Endothelial cell of umbilical vein (primary cell): Measurements from ENCODE around the gene XYLT1. TPM values are rescaled to one million over a fixed set of nuclear protein-coding genes. Genes with fewer than 3 reads are reported as not detected.

Experiments
- BruUV-seq: library from RNA; stranded (reverse); fragments of 400-500 nt; replicated peaks from 2 replicates; lab custom pipeline; 2021; lab: Mats Ljungman, UMichigan
- CTCF ChIA-PET: fragments of 300-600, 350-600 bp; sonication (Branson Sonifier 250); formaldehyde crosslinking; loops from one replicate; lab custom pipeline; 2021; ENCODE audit warnings: antibody characterized with exemption, inconsistent platforms; lab: Charles Lee
- POLR2A ChIA-PET: fragments of 300-600, 350-600 bp; sonication (Branson Sonifier 250); formaldehyde crosslinking; loops from one replicate; lab custom pipeline; 2021; ENCODE audit warnings: antibody characterized with exemption, inconsistent platforms; lab: Charles Lee
- DNase-seq: peaks from one replicate; pipeline ENCODE4 v3.0.0-alpha.2; 2011; ENCODE audit warnings: low read depth, low spot score
- FAIRE-seq: peaks from 2 replicates; lab custom pipeline; 2011; peaks lifted over from hg19 to GRCh38; lab: Jason Lieb, UNC
- H2AFZ ChIP-seq: 2 replicates; pipeline ENCODE4 v1.6.0; 2012; ENCODE audit warnings: low read depth, low read length, control low read depth, inconsistent platforms
- H3K27ac ChIP-seq: 2 replicates; pipeline ENCODE4 v1.5.1; 2011; ENCODE audit warnings: low read depth, mild to moderate bottlenecking, control low read depth, low read length, moderate library complexity; ENCODE audit not compliant: insufficient read depth
- H3K27me3 ChIP-seq, 2 experiments: 2 replicates each; pipeline versions ENCODE4 v1.6.0 to v1.6.1; 2011; ENCODE audit warnings: low read length in 2 of 2, mixed read lengths in 1 of 2; ENCODE audit not compliant: control insufficient read depth in 2 of 2, insufficient read depth in 2 of 2
- H3K36me3 ChIP-seq, 2 experiments: 2 replicates in 1 of 2; 3 replicates in 1 of 2; pipeline ENCODE4 v1.5.1; 2011; ENCODE audit warnings: low read length in 2 of 2, mild to moderate bottlenecking in 1 of 2, moderate library complexity in 1 of 2; ENCODE audit not compliant: control insufficient read depth in 2 of 2, insufficient read depth in 2 of 2; ENCODE audit errors: extremely low read depth in 1 of 2
- H3K4me1 ChIP-seq: 3 replicates; pipeline ENCODE4 v1.5.1; 2011; ENCODE audit warnings: mild to moderate bottlenecking, low read length; ENCODE audit not compliant: control insufficient read depth, insufficient read depth; ENCODE audit errors: extremely low read depth
- H3K4me2 ChIP-seq: 2 replicates; pipeline ENCODE4 v1.6.1; 2011; ENCODE audit warnings: low read length, control low read depth, mixed read lengths; ENCODE audit not compliant: insufficient read depth
- H3K4me3 ChIP-seq, 3 experiments: fragments of 200-600 bp in 1 of 3; sonication (generic), shearing (Covaris generic) in 1 of 3; replicated peaks in 1 of 3; 2 replicates each; pipeline ENCODE4 v1.5.1; 2011 to 2016; ENCODE audit warnings: control low read depth in 3 of 3, low read length in 3 of 3, mild to moderate bottlenecking in 2 of 3, inconsistent platforms in 1 of 3, low read depth in 1 of 3, moderate library complexity in 1 of 3; ENCODE audit not compliant: insufficient read depth in 1 of 3
- H3K79me2 ChIP-seq: 2 replicates; pipeline ENCODE4 v1.6.0; 2012; ENCODE audit warnings: low read length, inconsistent platforms; ENCODE audit not compliant: control insufficient read depth, insufficient read depth
- H3K9ac ChIP-seq: replicated peaks from 2 replicates; pipeline ENCODE3; 2011; ENCODE audit warnings: low read length, control low read depth; ENCODE audit not compliant: insufficient read depth; ENCODE audit errors: extremely low read depth
- H3K9me1 ChIP-seq: replicated peaks from 3 replicates; pipeline ENCODE4 v1.6.0; 2011; ENCODE audit warnings: mild to moderate bottlenecking, low read length; ENCODE audit not compliant: control insufficient read depth, insufficient read depth; ENCODE audit errors: extremely low read depth
- H3K9me3 ChIP-seq: replicated peaks from 2 replicates; pipeline ENCODE4 v1.5.1; 2012; ENCODE audit warnings: low read length, inconsistent platforms; ENCODE audit not compliant: control insufficient read depth, insufficient read depth
- H4K20me1 ChIP-seq: replicated peaks from 2 replicates; pipeline ENCODE3; 2011; ENCODE audit warnings: mild to moderate bottlenecking, low read length; ENCODE audit not compliant: control insufficient read depth, insufficient read depth; ENCODE audit errors: extremely low read depth
- EZH2 ChIP-seq: IDR thresholded peaks from 2 replicates; pipeline ENCODE4 v1.6.1; 2012; ENCODE audit warnings: borderline replicate concordance, low read depth, mild to moderate bottlenecking, moderate library complexity, low read length, inconsistent platforms; ENCODE audit not compliant: severe bottlenecking
- FOS ChIP-seq: IDR thresholded peaks from 2 replicates; pipeline ENCODE4 v1.6.1; 2011; ENCODE audit warnings: mild to moderate bottlenecking, low read length, moderate library complexity, borderline replicate concordance; ENCODE audit not compliant: insufficient read depth
- GATA2 ChIP-seq: IDR thresholded peaks from 2 replicates; pipeline ENCODE4 v1.7.0; 2011; ENCODE audit warnings: low read depth, mild to moderate bottlenecking, moderate library complexity, mixed read lengths, low read length; ENCODE audit not compliant: insufficient read length, insufficient read depth
- JUN ChIP-seq: IDR thresholded peaks from 2 replicates; pipeline ENCODE4 v1.6.1; 2011; ENCODE audit warnings: borderline replicate concordance, low read depth; ENCODE audit not compliant: insufficient read length, insufficient read depth
- MYC ChIP-seq: IDR thresholded peaks from one replicate; pipeline ENCODE4 v1.6.1; 2011; ENCODE audit warnings: mild to moderate bottlenecking, low read depth, low read length
- POLR2A ChIP-seq: IDR thresholded peaks from 2 replicates; pipeline ENCODE4 v1.6.1; 2012; ENCODE audit warnings: low read depth, mild to moderate bottlenecking, control low read depth, low read length
- POLR2AphosphoS5 ChIP-seq: IDR thresholded peaks from 2 replicates; pipeline ENCODE4 v1.6.1; 2012; ENCODE audit warnings: low read depth, mild to moderate bottlenecking, control low read depth, low read length, moderate library complexity; ENCODE audit not compliant: insufficient read depth
- dilution Hi-C: fragments of 300-500 bp; cut with MboI; formaldehyde crosslinking; loops from one replicate; pipeline ENCODE4 v1.15.0; 2019; ENCODE audit warnings: low sequenced_read_pairs; ENCODE audit not compliant: extremely low pct_ligation_motif_present
- intact Hi-C: fragments of 100-400 bp; cut with micrococcal nuclease; formaldehyde crosslinking; loops from one replicate; pipeline ENCODE4 v1.10.0; 2022
- polyA plus RNA-seq, 4 experiments: library from polyadenylated mRNA; depleted of rRNA in 3 of 4; stranded (reverse) in 3 of 4; unstranded in 1 of 4; fragments of >200 nt; gene quantifications; 2 replicates each; pipeline versions ENCODE4 v1.2.1 to v1.2.3, GENCODE V29; 2011 to 2012; ENCODE audit warnings: missing spikeins in 1 of 4
- total RNA-seq: library from RNA; stranded (reverse); gene quantifications from 2 replicates; pipeline ENCODE4 v1.2.3, GENCODE V29; 2021
- TF ChIP-seq, protein P1 (sequence below), 2 donors: IDR thresholded peaks; 1 replicate in 1 of 2; 2 replicates in 1 of 2; pipeline ENCODE4 v1.5.1; 2011; ENCODE audit warnings: low read length in 2 of 2, mild to moderate bottlenecking in 2 of 2, moderate library complexity in 2 of 2, control low read depth in 1 of 2, inconsistent platforms in 1 of 2, low read depth in 1 of 2; ENCODE audit not compliant: insufficient read depth in 1 of 2; ENCODE audit errors: extremely low read depth in 1 of 2
- TF ChIP-seq, protein P2 (sequence below): IDR thresholded peaks from 2 replicates; pipeline ENCODE4 v1.6.1; 2011; ENCODE audit not compliant: insufficient read depth, insufficient read length

XYLT1 gene
- total and polyA plus RNA-seq, 2 donors (not counting 3 experiments of a cell fraction or from before 2014, with no cell fraction given): 0.63 to 2.9 TPM

DNA sequence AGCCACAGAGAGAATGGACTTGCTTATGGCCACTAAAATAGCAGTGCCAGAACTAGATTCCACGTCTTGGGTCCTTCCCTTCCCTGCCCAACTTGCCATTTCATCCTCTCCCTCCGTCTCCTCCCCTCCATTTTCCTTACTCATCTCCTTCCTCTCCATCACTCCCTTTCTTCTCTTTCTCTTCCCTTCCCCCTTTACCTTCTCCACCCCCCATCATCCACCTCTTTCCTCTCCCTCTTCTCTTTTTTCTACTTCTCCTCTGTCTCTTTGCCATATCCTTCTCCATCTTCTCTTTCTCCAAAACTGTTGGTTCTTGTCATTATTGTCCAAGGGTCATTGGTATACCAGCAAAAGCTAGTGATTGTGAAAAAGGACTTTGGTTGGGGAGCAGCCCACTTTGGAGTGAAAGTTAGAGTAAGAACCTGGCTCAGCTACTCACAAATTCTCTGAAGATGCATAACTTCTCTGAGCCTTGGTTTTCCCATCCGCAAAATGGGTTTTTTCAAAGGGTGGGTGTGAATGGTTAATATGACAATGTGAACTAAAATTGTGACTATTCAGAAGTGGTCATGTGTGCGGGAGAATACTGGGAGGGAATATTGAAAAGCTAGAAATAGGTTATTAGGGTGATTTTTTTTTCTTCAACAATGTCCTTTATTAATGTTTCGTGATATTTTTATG lies 393.8 kb downstream of the XYLT1 start:
- FAIRE-seq: no peak
- CTCF ChIA-PET: no interaction called here

More for the DNA sequence above, 393.8 kb downstream of the XYLT1 start:
- H3K9ac ChIP-seq: no peak overlapping the region
- no peaks in the 10 kb centered on the region for H4K20me1 ChIP-seq
- no peak for TF ChIP-seq EZH2
- TF ChIP-seq MYC: no peak
- no peak for TF ChIP-seq GATA2
- no peak for TF ChIP-seq POLR2A
- TF ChIP-seq, protein P1, sequence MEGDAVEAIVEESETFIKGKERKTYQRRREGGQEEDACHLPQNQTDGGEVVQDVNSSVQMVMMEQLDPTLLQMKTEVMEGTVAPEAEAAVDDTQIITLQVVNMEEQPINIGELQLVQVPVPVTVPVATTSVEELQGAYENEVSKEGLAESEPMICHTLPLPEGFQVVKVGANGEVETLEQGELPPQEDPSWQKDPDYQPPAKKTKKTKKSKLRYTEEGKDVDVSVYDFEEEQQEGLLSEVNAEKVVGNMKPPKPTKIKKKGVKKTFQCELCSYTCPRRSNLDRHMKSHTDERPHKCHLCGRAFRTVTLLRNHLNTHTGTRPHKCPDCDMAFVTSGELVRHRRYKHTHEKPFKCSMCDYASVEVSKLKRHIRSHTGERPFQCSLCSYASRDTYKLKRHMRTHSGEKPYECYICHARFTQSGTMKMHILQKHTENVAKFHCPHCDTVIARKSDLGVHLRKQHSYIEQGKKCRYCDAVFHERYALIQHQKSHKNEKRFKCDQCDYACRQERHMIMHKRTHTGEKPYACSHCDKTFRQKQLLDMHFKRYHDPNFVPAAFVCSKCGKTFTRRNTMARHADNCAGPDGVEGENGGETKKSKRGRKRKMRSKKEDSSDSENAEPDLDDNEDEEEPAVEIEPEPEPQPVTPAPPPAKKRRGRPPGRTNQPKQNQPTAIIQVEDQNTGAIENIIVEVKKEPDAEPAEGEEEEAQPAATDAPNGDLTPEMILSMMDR (IDR thresholded peaks at IDR 0.05; ENCODE audit: extremely low read depth in 1 of 2, insufficient read depth in 1 of 2, low read depth in 1 of 2, low read length in 2 of 2): no peak
- no peak for TF ChIP-seq FOS
- TF ChIP-seq, protein P2, sequence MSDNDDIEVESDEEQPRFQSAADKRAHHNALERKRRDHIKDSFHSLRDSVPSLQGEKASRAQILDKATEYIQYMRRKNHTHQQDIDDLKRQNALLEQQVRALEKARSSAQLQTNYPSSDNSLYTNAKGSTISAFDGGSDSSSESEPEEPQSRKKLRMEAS: no peak
- no peak for TF ChIP-seq JUN
- TF ChIP-seq POLR2AphosphoS5: no peak
- H3K4me1 ChIP-seq: no peaks in the 10 kb centered on the region
- no peak for DNase-seq
- H3K79me2 ChIP-seq: no peaks in the 10 kb centered on the region
- dilution Hi-C loops: no loop called here
- no peak overlapping the region for H3K4me2 ChIP-seq
- H2AFZ ChIP-seq: no peak overlapping the region
- H3K4me3 ChIP-seq: no peak overlapping the region
- BruUV-seq: no TSS peak
- no peak overlapping the region for H3K27ac ChIP-seq
- POLR2A ChIA-PET: no interaction called here
- no peaks in the 10 kb centered on the region for H3K27me3 ChIP-seq
- peaks cover 2% of the 10 kb centered on the region for H3K9me3 ChIP-seq
- no peaks in the 10 kb centered on the region for H3K9me1 ChIP-seq
- H3K36me3 ChIP-seq: no peaks in the 10 kb centered on the region
- intact Hi-C loops: no loop called here
